GM19099 (cell line): ENCODE data around the gene CCL7.

Experiments used
- POLR2A ChIP-seq: IDR thresholded peaks from 3 replicates; pipeline ENCODE4 v1.6.1; 2011; ENCODE audit warnings: low read depth; ENCODE audit not compliant: insufficient read length; ENCODE audit errors: extremely low read depth

CCL7 gene

GRCh38 chr17:34269969-34270368, at the start of gene CCL7:
TSS of gene CCL7 (plus strand) at chr17:34270221. CDS start at chr17:34270291, 70 bp downstream.
- no peak for TF ChIP-seq POLR2A

- TF ChIP-seq POLR2A: no peak
Measured at GRCh38 chr17:34220752-34221395, 49.1 kb upstream of the CCL7 start.

GRCh38 chr17:34221411-34221810, 48.6 kb upstream of the CCL7 start:
- no peak for TF ChIP-seq POLR2A

GRCh38 chr17:34222722-34223497, 47.1 kb upstream of the CCL7 start:
- TF ChIP-seq POLR2A: no peak

- no peak for TF ChIP-seq POLR2A
Measured at GRCh38 chr17:34225046-34225445, 45.0 kb upstream of the CCL7 start.

GRCh38 chr17:34226011-34226743, 43.8 kb upstream of the CCL7 start:
- no peak for TF ChIP-seq POLR2A

GRCh38 chr17:34226744-34227034, 43.3 kb upstream of the CCL7 start:
- TF ChIP-seq POLR2A: no peak

GRCh38 chr17:34227707-34228106, 42.3 kb upstream of the CCL7 start:
- TF ChIP-seq POLR2A: no peak

- TF ChIP-seq POLR2A: no peak
Measured at GRCh38 chr17:34228781-34229180, 41.2 kb upstream of the CCL7 start.

GRCh38 chr17:34230342-34230741, 39.7 kb upstream of the CCL7 start:
- TF ChIP-seq POLR2A: no peak

GRCh38 chr17:34234616-34235015, 35.4 kb upstream of the CCL7 start:
- TF ChIP-seq POLR2A: no peak

GRCh38 chr17:34235389-34236028, 34.5 kb upstream of the CCL7 start:
- no peak for TF ChIP-seq POLR2A

- TF ChIP-seq POLR2A: no peak
Measured at GRCh38 chr17:34236281-34236892, 33.6 kb upstream of the CCL7 start.

- TF ChIP-seq POLR2A: no peak
Measured at GRCh38 chr17:34237458-34237857, 32.6 kb upstream of the CCL7 start.

- no peak for TF ChIP-seq POLR2A
Measured at GRCh38 chr17:34241062-34241461, 29.0 kb upstream of the CCL7 start.
